ENCODE data around the gene TLE4.
"Not testable (repeated sequence)": the region's sequence is repeated elsewhere in the genome, so short reads cannot be mapped to it uniquely, and the experiment has no call there.

TLE4 gene

GRCh38 chr9:79719021-79719420 is 147.3 kb downstream of the TLE4 start:
- no peak for DNase-seq (ENCODE audit: insufficient read length, low spot score)
- no peak for FAIRE-seq
- TF ChIP-seq PAX5 (IDR thresholded peaks at IDR 0.05; ENCODE audit: insufficient read depth, low read length, severe bottlenecking) (no peak), POLR2AphosphoS5 (IDR thresholded peaks at IDR 0.05; ENCODE audit: low read depth, low read length) (no peak), POU2F2 (IDR thresholded peaks at IDR 0.05; ENCODE audit: low read depth, low read length) (no peak), TAF1 (IDR thresholded peaks at IDR 0.05; ENCODE audit: low read depth, low read length) (no peak), POLR2A (IDR thresholded peaks at IDR 0.05; ENCODE audit: low read depth, low read length) (no peak), SPI1 (IDR thresholded peaks at IDR 0.05; ENCODE audit: low read depth, low read length) (no peak)

- TF ChIP-seq POLR2AphosphoS5 (IDR thresholded peaks at IDR 0.05; ENCODE audit: low read depth, low read length) (no peak), TAF1 (IDR thresholded peaks at IDR 0.05; ENCODE audit: low read depth, low read length) (no peak), POU2F2 (IDR thresholded peaks at IDR 0.05; ENCODE audit: low read depth, low read length) (no peak), SPI1 (IDR thresholded peaks at IDR 0.05; ENCODE audit: low read depth, low read length) (no peak), POLR2A (IDR thresholded peaks at IDR 0.05; ENCODE audit: low read depth, low read length) (no peak), PAX5 (IDR thresholded peaks at IDR 0.05; ENCODE audit: insufficient read depth, low read length, severe bottlenecking) (no peak)
- FAIRE-seq: no peak
- DNase-seq (ENCODE audit: insufficient read length, low spot score): no peak
Measured at GRCh38 chr9:79719989-79720388, 148.2 kb downstream of the TLE4 start.

GRCh38 chr9:79731171-79731890 is 159.6 kb downstream of the TLE4 start:
- no peak for FAIRE-seq

GRCh38 chr9:79735023-79735779 is 163.4 kb downstream of the TLE4 start:
- no peak for FAIRE-seq
- no peak for DNase-seq (ENCODE audit: insufficient read length, low spot score)

More at GRCh38 chr9:79731171-79731890, 159.6 kb downstream of the TLE4 start:
- DNase-seq (ENCODE audit: insufficient read length, low spot score): no peak
- TF ChIP-seq SPI1 (IDR thresholded peaks at IDR 0.05; ENCODE audit: low read depth, low read length): no peak
- no peak for TF ChIP-seq POLR2A (IDR thresholded peaks at IDR 0.05; ENCODE audit: low read depth, low read length)
- no peak for TF ChIP-seq PAX5 (IDR thresholded peaks at IDR 0.05; ENCODE audit: insufficient read depth, low read length, severe bottlenecking)
- TF ChIP-seq TAF1 (IDR thresholded peaks at IDR 0.05; ENCODE audit: low read depth, low read length): no peak
- no peak for TF ChIP-seq POU2F2 (IDR thresholded peaks at IDR 0.05; ENCODE audit: low read depth, low read length)
- no peak for TF ChIP-seq POLR2AphosphoS5 (IDR thresholded peaks at IDR 0.05; ENCODE audit: low read depth, low read length)

GRCh38 chr9:79736051-79736450 is 164.3 kb downstream of the TLE4 start:
- TF ChIP-seq PAX5 (IDR thresholded peaks at IDR 0.05; ENCODE audit: insufficient read depth, low read length, severe bottlenecking): no peak
- DNase-seq (ENCODE audit: insufficient read length, low spot score) (no peak), FAIRE-seq (no peak)

More at GRCh38 chr9:79735023-79735779, 163.4 kb downstream of the TLE4 start:
- TF ChIP-seq POLR2A (IDR thresholded peaks at IDR 0.05; ENCODE audit: low read depth, low read length) (no peak), POU2F2 (IDR thresholded peaks at IDR 0.05; ENCODE audit: low read depth, low read length) (no peak), PAX5 (IDR thresholded peaks at IDR 0.05; ENCODE audit: insufficient read depth, low read length, severe bottlenecking) (no peak), TAF1 (IDR thresholded peaks at IDR 0.05; ENCODE audit: low read depth, low read length) (no peak), SPI1 (IDR thresholded peaks at IDR 0.05; ENCODE audit: low read depth, low read length) (no peak), POLR2AphosphoS5 (IDR thresholded peaks at IDR 0.05; ENCODE audit: low read depth, low read length) (no peak)

- TF ChIP-seq POLR2A (IDR thresholded peaks at IDR 0.05; ENCODE audit: low read depth, low read length): no peak
- no peak for TF ChIP-seq PAX5 (IDR thresholded peaks at IDR 0.05; ENCODE audit: insufficient read depth, low read length, severe bottlenecking)
- no peak for TF ChIP-seq POLR2AphosphoS5 (IDR thresholded peaks at IDR 0.05; ENCODE audit: low read depth, low read length)
- no peak for TF ChIP-seq SPI1 (IDR thresholded peaks at IDR 0.05; ENCODE audit: low read depth, low read length)
- TF ChIP-seq TAF1 (IDR thresholded peaks at IDR 0.05; ENCODE audit: low read depth, low read length): no peak
- no peak for TF ChIP-seq POU2F2 (IDR thresholded peaks at IDR 0.05; ENCODE audit: low read depth, low read length)
- FAIRE-seq (no peak), DNase-seq (ENCODE audit: insufficient read length, low spot score) (no peak)
Measured at GRCh38 chr9:79741381-79741780, 169.6 kb downstream of the TLE4 start.

GRCh38 chr9:79742110-79742721 is 170.5 kb downstream of the TLE4 start:
- DNase-seq (ENCODE audit: insufficient read length, low spot score) (no peak), FAIRE-seq (no peak)

GRCh38 chr9:79744521-79744920 is 172.8 kb downstream of the TLE4 start:
- DNase-seq (ENCODE audit: insufficient read length, low spot score) (no peak), FAIRE-seq (no peak)
- TF ChIP-seq PAX5 (IDR thresholded peaks at IDR 0.05; ENCODE audit: insufficient read depth, low read length, severe bottlenecking) (no peak), POLR2AphosphoS5 (IDR thresholded peaks at IDR 0.05; ENCODE audit: low read depth, low read length) (no peak), POLR2A (IDR thresholded peaks at IDR 0.05; ENCODE audit: low read depth, low read length) (no peak), TAF1 (IDR thresholded peaks at IDR 0.05; ENCODE audit: low read depth, low read length) (no peak)

More at GRCh38 chr9:79742110-79742721, 170.5 kb downstream of the TLE4 start:
- TF ChIP-seq POU2F2 (IDR thresholded peaks at IDR 0.05; ENCODE audit: low read depth, low read length) (no peak), SPI1 (IDR thresholded peaks at IDR 0.05; ENCODE audit: low read depth, low read length) (no peak), TAF1 (IDR thresholded peaks at IDR 0.05; ENCODE audit: low read depth, low read length) (no peak), POLR2AphosphoS5 (IDR thresholded peaks at IDR 0.05; ENCODE audit: low read depth, low read length) (no peak)

- FAIRE-seq (no peak), DNase-seq (ENCODE audit: insufficient read length, low spot score) (no peak)
- TF ChIP-seq SPI1 (IDR thresholded peaks at IDR 0.05; ENCODE audit: low read depth, low read length) (no peak), TAF1 (IDR thresholded peaks at IDR 0.05; ENCODE audit: low read depth, low read length) (no peak), PAX5 (IDR thresholded peaks at IDR 0.05; ENCODE audit: insufficient read depth, low read length, severe bottlenecking) (no peak), POLR2AphosphoS5 (IDR thresholded peaks at IDR 0.05; ENCODE audit: low read depth, low read length) (no peak), POU2F2 (IDR thresholded peaks at IDR 0.05; ENCODE audit: low read depth, low read length) (no peak)
Measured at GRCh38 chr9:79745752-79746336, 174.1 kb downstream of the TLE4 start.

GRCh38 chr9:79751895-79752466 is 180.2 kb downstream of the TLE4 start:
- not testable (repeated sequence) for FAIRE-seq; DNase-seq (ENCODE audit: insufficient read length, low spot score)

All from GM12891 (cell line).